H1 (cell line): Measurements from ENCODE around the gene CAPN11.
A peak's percentile ranks its signal among the peaks of the same experiment; 100 is the strongest.

Experiments
- EGR1 ChIP-seq: IDR thresholded peaks from 2 replicates; pipeline ENCODE4 v1.6.1; 2011; ENCODE audit warnings: low read depth, low read length, borderline replicate concordance
- EP300 ChIP-seq, 2 experiments: IDR thresholded peaks; 1 replicate in 1 of 2; 2 replicates in 1 of 2; pipeline ENCODE4 v1.6.1; 2011 to 2012; ENCODE audit warnings: low read depth in 2 of 2, low read length in 2 of 2, mild to moderate bottlenecking in 2 of 2, borderline replicate concordance in 1 of 2, inconsistent platforms in 1 of 2, moderate library complexity in 1 of 2
- JUN ChIP-seq: IDR thresholded peaks from 2 replicates; pipeline ENCODE4 v1.6.1; 2011; ENCODE audit warnings: low read depth, mild to moderate bottlenecking, improper control_type of control experiment, low read length
- RAD21 ChIP-seq, 2 experiments: IDR thresholded peaks in 1 of 2; conservative IDR thresholded peaks in 1 of 2; 2 replicates each; pipeline ENCODE4 v1.6.1; 2011; ENCODE audit warnings: low read depth in 2 of 2, low read length in 2 of 2, improper control_type of control experiment in 1 of 2, inconsistent platforms in 1 of 2, mild to moderate bottlenecking in 1 of 2, moderate library complexity in 1 of 2
- SP1 ChIP-seq: IDR thresholded peaks from 2 replicates; pipeline ENCODE4 v1.6.1; 2011; ENCODE audit warnings: low read depth, low read length
- SRF ChIP-seq: IDR thresholded peaks from 2 replicates; pipeline ENCODE4 v1.6.1; 2011; ENCODE audit warnings: mild to moderate bottlenecking, low read depth, low read length, moderate library complexity
- TF ChIP-seq, protein P1 (sequence below): IDR thresholded peaks from 2 replicates; pipeline ENCODE4 v1.6.1; 2011; ENCODE audit warnings: low read length, improper control_type of control experiment
- TF ChIP-seq, protein P2 (sequence below), 3 experiments: IDR thresholded peaks; 1 replicate in 2 of 3; 2 replicates in 1 of 3; pipeline versions ENCODE4 v1.5.1 to v1.6.1; 2011; ENCODE audit warnings: low read length in 3 of 3, mild to moderate bottlenecking in 3 of 3, inconsistent platforms in 2 of 3, low read depth in 1 of 3, moderate library complexity in 1 of 3; ENCODE audit not compliant: insufficient read depth in 1 of 3; ENCODE audit errors: control extremely low read depth in 1 of 3

DNA sequence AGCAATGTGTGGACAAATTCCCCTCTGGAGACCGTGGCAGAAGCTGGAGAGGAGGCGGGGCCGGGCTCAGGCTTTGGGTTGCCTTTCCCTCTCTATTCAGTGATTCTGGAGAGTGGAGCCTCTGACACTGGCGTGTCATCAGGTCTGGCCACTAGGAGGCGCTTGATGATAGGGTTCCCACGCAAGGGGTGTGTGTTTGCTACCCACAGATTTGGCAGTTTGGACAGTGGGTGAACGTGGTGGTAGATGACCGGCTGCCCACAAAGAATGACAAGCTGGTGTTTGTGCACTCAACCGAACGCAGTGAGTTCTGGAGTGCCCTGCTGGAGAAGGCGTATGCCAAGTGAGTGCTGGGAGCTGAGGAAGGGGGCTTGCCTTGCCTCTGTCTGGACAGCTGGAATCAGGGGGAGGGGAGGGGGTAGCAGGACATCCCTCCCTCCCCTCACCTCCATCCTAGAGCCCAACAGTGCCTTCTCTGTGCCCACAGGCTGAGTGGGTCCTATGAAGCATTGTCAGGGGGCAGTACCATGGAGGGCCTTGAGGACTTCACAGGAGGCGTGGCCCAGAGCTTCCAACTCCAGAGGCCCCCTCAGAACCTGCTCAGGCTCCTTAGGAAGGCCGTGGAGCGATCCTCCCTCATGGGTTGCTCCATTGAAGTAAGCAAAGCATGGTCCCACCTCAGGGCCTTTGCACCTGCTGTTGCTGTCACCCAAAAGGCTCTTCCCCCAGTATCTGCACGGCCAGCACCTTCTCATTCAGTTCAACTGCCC is 14.3 kb downstream of the CAPN11 start:
- no peak for TF ChIP-seq SRF
- no peak for TF ChIP-seq SP1
- peak; percentile 93 to 94 for TF ChIP-seq RAD21 (IDR thresholded peaks at IDR 0.05 in 1 of 2, conservative IDR thresholded peaks at IDR 0.05 in 1 of 2; ENCODE audit: low read depth in 2 of 2, low read length in 2 of 2)
- no peak for TF ChIP-seq EP300 (IDR thresholded peaks at IDR 0.05; ENCODE audit: borderline replicate concordance in 1 of 2, low read depth in 2 of 2, low read length in 2 of 2)
- TF ChIP-seq, protein P1, sequence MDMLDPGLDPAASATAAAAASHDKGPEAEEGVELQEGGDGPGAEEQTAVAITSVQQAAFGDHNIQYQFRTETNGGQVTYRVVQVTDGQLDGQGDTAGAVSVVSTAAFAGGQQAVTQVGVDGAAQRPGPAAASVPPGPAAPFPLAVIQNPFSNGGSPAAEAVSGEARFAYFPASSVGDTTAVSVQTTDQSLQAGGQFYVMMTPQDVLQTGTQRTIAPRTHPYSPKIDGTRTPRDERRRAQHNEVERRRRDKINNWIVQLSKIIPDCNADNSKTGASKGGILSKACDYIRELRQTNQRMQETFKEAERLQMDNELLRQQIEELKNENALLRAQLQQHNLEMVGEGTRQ, result no peak
- TF ChIP-seq, protein P2, sequence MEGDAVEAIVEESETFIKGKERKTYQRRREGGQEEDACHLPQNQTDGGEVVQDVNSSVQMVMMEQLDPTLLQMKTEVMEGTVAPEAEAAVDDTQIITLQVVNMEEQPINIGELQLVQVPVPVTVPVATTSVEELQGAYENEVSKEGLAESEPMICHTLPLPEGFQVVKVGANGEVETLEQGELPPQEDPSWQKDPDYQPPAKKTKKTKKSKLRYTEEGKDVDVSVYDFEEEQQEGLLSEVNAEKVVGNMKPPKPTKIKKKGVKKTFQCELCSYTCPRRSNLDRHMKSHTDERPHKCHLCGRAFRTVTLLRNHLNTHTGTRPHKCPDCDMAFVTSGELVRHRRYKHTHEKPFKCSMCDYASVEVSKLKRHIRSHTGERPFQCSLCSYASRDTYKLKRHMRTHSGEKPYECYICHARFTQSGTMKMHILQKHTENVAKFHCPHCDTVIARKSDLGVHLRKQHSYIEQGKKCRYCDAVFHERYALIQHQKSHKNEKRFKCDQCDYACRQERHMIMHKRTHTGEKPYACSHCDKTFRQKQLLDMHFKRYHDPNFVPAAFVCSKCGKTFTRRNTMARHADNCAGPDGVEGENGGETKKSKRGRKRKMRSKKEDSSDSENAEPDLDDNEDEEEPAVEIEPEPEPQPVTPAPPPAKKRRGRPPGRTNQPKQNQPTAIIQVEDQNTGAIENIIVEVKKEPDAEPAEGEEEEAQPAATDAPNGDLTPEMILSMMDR (IDR thresholded peaks at IDR 0.05; ENCODE audit: control extremely low read depth in 1 of 3, insufficient read depth in 1 of 3, low read depth in 1 of 3, low read length in 3 of 3), result peak; percentile 89 to 94 (median 90)
- no peak for TF ChIP-seq JUN
- no peak for TF ChIP-seq EGR1
